Activated naive CD4-positive, alpha-beta T cell treated with anti-CD3 and anti-CD28 coated beads, Interleukin-2, amount 10 ng/mL, durations not matched to agents 7 days and 5 days (primary cell): ENCODE measurements around the gene MMP14.
"Not testable (repeated sequence)": the region's sequence is repeated elsewhere in the genome, so short reads cannot be mapped to it uniquely, and the experiment has no call there.

Experiments used
- CTCF ChIA-PET: fragments of 350-600 bp; sonication (Branson Sonifier 250); formaldehyde crosslinking; loops from one replicate; lab custom pipeline; 2021; ENCODE audit warnings: antibody characterized with exemption; lab: Charles Lee
- DNase-seq: peaks from one replicate; pipeline ENCODE4 v3.0.0-alpha.2; 2020
- H3K27ac Mint-ChIP-seq: one replicate; pipeline ENCODE4 v1.8.0; 2021; ENCODE audit warnings: mild to moderate bottlenecking, moderate library complexity, mixed read lengths
- H3K27me3 Mint-ChIP-seq: one replicate; pipeline ENCODE4 v1.8.0; 2021; ENCODE audit warnings: mild to moderate bottlenecking, mixed read lengths
- H3K36me3 Mint-ChIP-seq: one replicate; pipeline ENCODE4 v1.8.0; 2021; ENCODE audit warnings: mixed read lengths
- H3K4me1 Mint-ChIP-seq: one replicate; pipeline ENCODE4 v1.8.0; 2021; ENCODE audit warnings: mixed read lengths
- H3K4me3 Mint-ChIP-seq: one replicate; pipeline ENCODE4 v1.8.0; 2021; ENCODE audit warnings: mild to moderate bottlenecking, moderate library complexity, mixed read lengths
- H3K9me3 Mint-ChIP-seq: one replicate; pipeline ENCODE4 v1.8.0; 2021; ENCODE audit warnings: mixed read lengths

The MMP14 gene

GRCh38 chr14:22803687-22803974 lies 32.8 kb upstream of the MMP14 start:
- no peaks in the 10 kb centered on the region for H3K9me3 Mint-ChIP-seq
- CTCF ChIA-PET = no interaction called here
- H3K36me3 Mint-ChIP-seq = no peaks in the 10 kb centered on the region
- no peak overlapping the region for H3K27ac Mint-ChIP-seq
- no peak for DNase-seq
- H3K27me3 Mint-ChIP-seq = peaks cover 23% of the 10 kb centered on the region
- no peak overlapping the region for H3K4me3 Mint-ChIP-seq
- H3K4me1 Mint-ChIP-seq = no peaks in the 10 kb centered on the region

DNA sequence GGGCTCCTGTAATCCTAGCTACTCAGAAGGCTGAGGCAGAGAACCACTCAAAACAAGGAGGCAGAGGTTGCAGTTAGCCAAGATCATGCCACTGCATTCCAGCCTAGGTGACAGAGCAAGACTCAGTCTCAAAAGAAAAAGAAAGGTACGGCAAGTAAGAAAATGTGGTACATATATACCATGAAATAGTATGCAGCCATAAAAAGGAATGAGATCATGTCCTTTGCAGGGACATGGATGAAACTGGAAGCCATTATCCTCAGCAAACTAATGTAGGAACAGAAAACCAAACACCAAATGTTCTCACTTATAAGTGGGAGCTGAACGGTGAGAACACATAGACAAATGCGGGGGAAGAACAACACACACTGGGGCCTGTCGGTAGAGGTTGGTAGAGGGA lies 31.1 kb upstream of the MMP14 start:
- H3K4me3 Mint-ChIP-seq, H3K4me1 Mint-ChIP-seq, H3K27ac Mint-ChIP-seq, DNase-seq, H3K9me3 Mint-ChIP-seq, CTCF ChIA-PET, H3K36me3 Mint-ChIP-seq: not testable (repeated sequence)
- peaks cover 22% of the 10 kb centered on the region for H3K27me3 Mint-ChIP-seq

DNA sequence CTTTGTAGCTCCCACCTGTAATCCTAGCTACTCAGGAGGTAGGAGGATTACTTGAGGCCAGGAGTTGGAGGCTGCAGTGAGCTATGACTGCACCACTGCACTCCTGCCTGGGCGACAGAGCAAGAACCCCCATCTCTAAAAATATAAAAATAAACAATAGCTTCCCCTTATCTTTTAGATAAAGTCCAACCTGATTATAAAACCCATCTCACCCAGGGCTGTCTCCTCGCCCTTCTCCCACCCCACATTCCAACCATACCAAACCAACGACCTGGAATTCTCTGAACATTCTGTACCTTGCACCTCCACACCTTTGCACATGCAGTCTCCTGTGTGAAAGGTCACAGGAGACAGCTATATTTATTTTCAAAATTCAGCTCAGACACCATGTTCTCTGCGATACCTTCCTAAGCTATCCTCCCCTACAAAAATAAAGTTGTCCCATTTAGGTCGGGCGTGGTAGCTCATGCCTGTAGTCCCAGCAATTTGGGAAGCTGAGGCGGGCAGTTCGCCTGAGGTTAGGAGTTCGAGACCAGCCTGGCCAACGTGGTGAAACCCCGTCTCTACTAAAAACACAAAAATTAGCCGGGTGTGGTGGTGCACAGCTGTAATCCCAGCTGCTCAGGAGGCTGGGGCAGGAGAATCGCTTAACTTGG lies 28.8 kb upstream of the MMP14 start:
- H3K9me3 Mint-ChIP-seq = no peaks in the 10 kb centered on the region
- H3K36me3 Mint-ChIP-seq = no peaks in the 10 kb centered on the region
- peaks cover 13% of the 10 kb centered on the region for H3K27me3 Mint-ChIP-seq
- peaks cover 4% of the 10 kb centered on the region for H3K4me1 Mint-ChIP-seq
- CTCF ChIA-PET = interaction anchor here (0.5 to 0.8 kb wide), 2 partner anchors 13 to 18 kb away, joined by 3 read pairs; no protein-coding TSS in a partner anchor
- H3K4me3 Mint-ChIP-seq = no peak overlapping the region
- no peak for DNase-seq
- H3K27ac Mint-ChIP-seq = no peak overlapping the region

DNA sequence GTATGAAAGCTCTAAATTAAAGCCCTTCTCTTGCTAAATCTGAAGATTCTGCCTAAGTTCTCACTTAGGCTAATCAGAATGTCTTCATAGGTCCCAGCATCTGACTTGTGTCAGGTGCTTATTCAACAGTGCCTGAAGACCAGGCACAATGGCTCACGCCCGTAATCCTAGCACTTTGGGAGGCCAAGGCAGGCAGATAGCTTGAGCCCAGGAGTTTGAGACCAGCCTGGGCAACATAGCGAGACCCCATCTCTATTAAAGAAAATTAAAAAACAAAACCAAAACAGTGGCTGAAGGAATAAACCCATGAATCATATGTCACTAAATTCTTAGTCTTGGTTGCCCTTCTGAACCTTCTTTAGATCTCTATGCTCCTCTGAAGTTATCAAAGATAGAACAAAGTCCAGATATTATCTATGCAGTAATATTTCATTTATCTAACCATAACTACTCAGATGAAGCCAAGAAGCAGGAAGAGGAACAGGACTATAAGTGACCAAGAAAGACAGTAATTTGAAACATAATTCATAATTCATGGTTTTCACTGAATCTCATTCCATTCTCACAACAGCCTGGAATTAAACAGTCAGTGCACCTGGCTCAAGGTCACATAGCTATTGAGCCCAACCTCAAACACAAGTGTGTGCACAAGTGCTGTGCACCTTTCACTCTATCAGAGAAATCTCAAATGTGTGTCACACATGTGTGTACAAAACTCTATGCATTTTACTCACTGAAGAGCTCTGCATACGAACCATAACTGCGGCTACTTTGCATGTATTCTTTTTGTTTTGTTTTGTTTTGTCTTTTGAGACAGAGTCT lies 27.8 kb upstream of the MMP14 start:
- H3K4me3 Mint-ChIP-seq = no peak overlapping the region
- H3K4me1 Mint-ChIP-seq = peaks cover 4% of the 10 kb centered on the region
- no peaks in the 10 kb centered on the region for H3K9me3 Mint-ChIP-seq
- no peak overlapping the region for H3K27ac Mint-ChIP-seq
- H3K36me3 Mint-ChIP-seq = no peaks in the 10 kb centered on the region
- CTCF ChIA-PET = interaction anchor here (0.6 to 1.3 kb wide), 2 partner anchors 173 to 238 kb away, joined by 3 read pairs; no protein-coding TSS in a partner anchor
- peaks cover 13% of the 10 kb centered on the region for H3K27me3 Mint-ChIP-seq
- DNase-seq = no peak

GRCh38 chr14:22811722-22812121 lies 24.7 kb upstream of the MMP14 start:
- Mint-ChIP-seq H3K4me1 (peaks cover 18% of the 10 kb centered on the region), H3K27me3 (peaks cover 15% of the 10 kb centered on the region), H3K9me3 (no peaks in the 10 kb centered on the region), H3K36me3 (no peaks in the 10 kb centered on the region), H3K4me3 (no peak overlapping the region), H3K27ac (no peak overlapping the region)
- CTCF ChIA-PET = interaction anchor here (0.9 to 1.1 kb wide), 2 partner anchors 11 to 963 kb away, joined by 3 to 4 read pairs; no protein-coding TSS in a partner anchor
- DNase-seq = no peak

DNA sequence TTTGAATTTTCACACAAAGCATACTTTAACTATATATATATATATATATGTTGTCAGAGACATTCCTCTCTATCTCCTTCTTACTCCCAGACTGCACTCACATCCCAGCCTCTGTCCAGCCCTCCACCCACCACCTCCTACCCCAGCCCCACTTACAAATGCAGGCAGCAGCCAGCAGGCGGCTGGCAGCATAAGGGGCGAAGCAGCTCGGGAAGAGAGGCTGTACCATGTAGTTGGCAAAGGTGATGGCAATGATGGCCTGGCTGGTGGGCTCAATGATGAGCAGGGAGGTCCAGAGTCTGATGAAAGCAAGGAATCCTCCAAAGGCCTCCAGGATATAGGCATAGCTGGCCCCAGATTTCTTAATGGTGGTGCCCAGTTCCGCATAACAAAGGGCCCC lies 23.6 kb upstream of the MMP14 start:
- no peaks in the 10 kb centered on the region for H3K36me3 Mint-ChIP-seq
- peaks cover 18% of the 10 kb centered on the region for H3K4me1 Mint-ChIP-seq
- H3K27ac Mint-ChIP-seq = no peak overlapping the region
- no peaks in the 10 kb centered on the region for H3K9me3 Mint-ChIP-seq
- no peak overlapping the region for H3K4me3 Mint-ChIP-seq
- H3K27me3 Mint-ChIP-seq = peaks cover 15% of the 10 kb centered on the region
- CTCF ChIA-PET = interaction anchor here (1.1 to 1.5 kb wide), 3 partner anchors 40 to 964 kb away, joined by 3 to 4 read pairs (median 4); no protein-coding TSS in a partner anchor
- no peak for DNase-seq

DNA sequence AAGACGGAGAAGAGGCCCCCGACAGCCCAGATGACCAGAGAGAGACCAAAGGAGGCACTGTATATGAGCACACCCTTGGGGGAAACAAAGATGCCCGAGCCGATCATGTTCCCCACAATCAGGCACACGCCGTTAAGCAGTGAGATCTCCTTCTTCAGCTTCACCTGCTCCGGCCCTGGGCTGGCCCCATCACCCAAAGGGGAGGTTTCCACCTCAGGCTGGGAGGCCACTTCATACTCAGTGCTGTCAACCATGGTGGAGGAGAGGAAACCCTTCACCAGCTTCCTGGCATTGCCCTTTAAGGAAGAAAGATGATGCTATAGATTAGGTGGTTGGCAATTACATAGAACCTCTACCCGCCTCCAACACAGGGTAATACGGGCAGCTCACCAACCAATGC lies 23.2 kb upstream of the MMP14 start:
- Mint-ChIP-seq H3K4me3 (no peak overlapping the region), H3K36me3 (no peaks in the 10 kb centered on the region), H3K27me3 (peaks cover 16% of the 10 kb centered on the region), H3K4me1 (peaks cover 18% of the 10 kb centered on the region), H3K27ac (no peak overlapping the region), H3K9me3 (no peaks in the 10 kb centered on the region)
- CTCF ChIA-PET = interaction anchor here (1.1 to 1.5 kb wide), 2 partner anchors 40 to 50 kb away, joined by 4 read pairs; no protein-coding TSS in a partner anchor
- DNase-seq = no peak

- Mint-ChIP-seq H3K27ac (no peak overlapping the region), H3K4me3 (no peak overlapping the region), H3K27me3 (peaks cover 21% of the 10 kb centered on the region), H3K9me3 (no peaks in the 10 kb centered on the region), H3K4me1 (peaks cover 25% of the 10 kb centered on the region), H3K36me3 (no peaks in the 10 kb centered on the region)
- CTCF ChIA-PET = interaction anchor here (0.8 to 1.1 kb wide), 2 partner anchors 9 to 254 kb away, joined by 3 read pairs; no protein-coding TSS in a partner anchor
- no peak for DNase-seq
These were observed 22.0 kb upstream of the MMP14 start for GRCh38 chr14:22814373-22814772.

DNA sequence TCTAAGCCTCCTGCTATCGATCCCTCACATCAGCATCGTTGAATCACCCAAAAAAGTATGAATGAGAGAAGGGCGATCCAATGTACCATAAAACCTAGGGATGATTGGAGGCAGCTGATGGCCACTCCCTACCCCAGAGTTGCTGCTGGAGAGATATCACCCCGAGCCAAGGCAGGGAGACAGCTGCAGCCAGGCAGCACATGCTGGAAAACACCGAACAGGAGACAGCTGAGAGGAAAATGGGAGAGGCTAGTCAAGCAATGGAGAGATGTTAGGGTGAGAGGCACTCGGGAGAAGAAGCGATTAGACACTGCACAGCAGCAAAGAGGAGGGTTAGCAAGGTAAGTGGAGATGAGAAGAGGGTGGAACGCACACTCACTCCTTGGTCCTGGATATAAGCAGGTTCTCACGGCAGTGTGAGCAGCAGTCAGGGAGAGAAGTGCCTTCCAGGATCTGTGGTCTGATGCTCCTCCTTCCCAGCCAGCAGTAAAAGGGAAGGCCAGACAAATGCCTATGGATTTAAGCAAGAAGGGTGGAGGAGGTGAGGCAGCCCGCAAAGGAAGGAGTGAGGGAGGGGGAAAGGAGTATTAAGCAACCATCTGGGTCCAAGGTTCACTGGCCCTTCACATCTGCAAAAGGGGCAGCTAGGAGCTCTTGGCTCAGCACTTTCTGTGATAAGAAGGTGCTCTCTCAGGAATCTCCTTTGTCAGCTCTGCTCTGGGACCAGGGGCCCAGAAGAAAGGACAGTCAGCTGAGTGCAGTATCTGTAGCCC lies 21.3 kb upstream of the MMP14 start, which contains the start of gene SLC7A7:
Gene SLC7A7, minus strand, starts transcription at position 495 of the 773 bp plus-strand sequence. CDS start 2,037 bp downstream, outside the sequence.
- Mint-ChIP-seq H3K27me3 (peaks cover 28% of the 10 kb centered on the region), H3K27ac (no peak within 1 kb of the TSS), H3K9me3 (no peaks in the 10 kb centered on the region), H3K4me1 (peaks cover 31% of the 10 kb centered on the region), H3K36me3 (no peaks in the 10 kb centered on the region), H3K4me3 (no peak within 1 kb of the TSS)
- CTCF ChIA-PET = interaction anchor here (1.1 to 2.5 kb wide), 2 partner anchors 8 to 245 kb away, joined by 3 to 11 read pairs; no protein-coding TSS in a partner anchor
- DNase-seq = no peak

GRCh38 chr14:22819151-22819988 lies 17.0 kb upstream of the MMP14 start:
- Mint-ChIP-seq H3K4me1 (peaks cover 39% of the 10 kb centered on the region), H3K4me3 (no peak overlapping the region), H3K36me3 (no peaks in the 10 kb centered on the region), H3K27ac (no peak overlapping the region), H3K9me3 (no peaks in the 10 kb centered on the region), H3K27me3 (peaks cover 55% of the 10 kb centered on the region)
- CTCF ChIA-PET = interaction anchor here (0.6 to 10.2 kb wide), 11 partner anchors 12 to 263 kb away, joined by 3 to 224 read pairs (median 3); partner anchors contain the start of gene DAD1
- no peak for DNase-seq

DNA sequence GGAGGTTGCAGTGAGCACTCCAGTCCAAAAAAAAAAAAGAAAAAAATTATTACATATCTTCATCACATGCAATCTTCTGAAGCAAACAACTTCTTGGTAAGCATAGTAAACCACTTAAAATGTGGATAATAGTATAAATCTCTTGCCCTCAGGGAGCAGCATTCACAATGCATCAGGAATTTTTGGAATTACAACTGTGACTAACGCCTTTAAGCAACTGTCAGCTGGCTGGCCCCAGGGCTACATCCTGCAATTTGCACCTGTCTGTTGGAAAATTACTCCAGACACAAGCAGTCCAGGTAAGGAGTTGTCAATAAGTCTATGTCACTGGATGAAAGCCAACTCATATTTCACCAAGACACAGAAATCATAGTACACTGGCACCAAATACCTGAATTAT lies 15.7 kb upstream of the MMP14 start:
- H3K9me3 Mint-ChIP-seq = no peaks in the 10 kb centered on the region
- no peak overlapping the region for H3K27ac Mint-ChIP-seq
- H3K36me3 Mint-ChIP-seq = no peaks in the 10 kb centered on the region
- H3K4me3 Mint-ChIP-seq = no peak overlapping the region
- H3K4me1 Mint-ChIP-seq = peaks cover 39% of the 10 kb centered on the region
- CTCF ChIA-PET = interaction anchor here (0.5 to 10.2 kb wide), 8 partner anchors 13 to 251 kb away, joined by 3 to 224 read pairs (median 10); partner anchors contain the start of genes AJUBA and REM2
- H3K27me3 Mint-ChIP-seq = peaks cover 58% of the 10 kb centered on the region
- no peak for DNase-seq

DNA sequence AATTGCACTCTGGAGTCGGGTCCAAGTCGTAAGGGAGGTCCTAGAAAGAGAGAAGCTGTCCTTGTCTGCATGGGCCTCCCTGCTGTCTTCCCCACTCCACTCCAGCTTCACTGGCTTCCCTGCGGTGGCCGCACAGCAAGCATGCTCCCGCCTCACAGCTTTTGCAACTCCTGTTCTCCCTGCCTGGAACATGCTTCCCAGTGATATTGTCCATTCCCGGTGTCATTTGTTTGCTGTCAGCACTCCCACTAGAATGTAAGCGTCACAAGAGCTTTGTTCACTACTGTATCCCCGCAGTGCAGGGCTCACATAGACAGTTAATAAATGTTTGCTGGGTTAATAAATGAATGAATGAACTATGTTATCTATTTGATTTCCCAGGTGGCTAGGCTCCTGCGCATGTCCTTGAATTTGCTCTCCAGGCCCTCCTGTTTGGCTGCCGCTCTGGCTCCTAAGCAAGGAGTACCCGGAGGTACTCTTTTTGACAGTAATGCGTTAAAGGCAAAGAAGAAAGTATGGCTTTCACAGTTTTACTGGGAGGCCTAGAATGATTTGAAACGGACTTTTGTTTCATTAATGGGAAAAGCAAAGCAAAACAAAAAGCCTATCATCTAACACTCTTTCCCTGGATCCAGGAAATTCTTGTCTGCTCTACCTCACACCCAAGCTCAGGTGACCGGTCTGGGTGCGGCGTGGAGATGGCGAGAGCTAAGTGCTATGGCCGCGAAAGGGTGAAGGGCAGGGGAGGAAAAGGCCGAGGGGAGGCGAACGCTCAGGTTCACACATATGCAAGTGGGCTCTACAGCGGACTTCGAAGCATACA lies 15.0 kb upstream of the MMP14 start:
- DNase-seq = no peak
- H3K4me1 Mint-ChIP-seq = peaks cover 37% of the 10 kb centered on the region
- H3K27ac Mint-ChIP-seq = no peak overlapping the region
- CTCF ChIA-PET = interaction anchor here (0.5 to 10.2 kb wide), 11 partner anchors 12 to 250 kb away, joined by 3 to 224 read pairs (median 7); partner anchors contain the start of genes AJUBA and REM2
- no peaks in the 10 kb centered on the region for H3K36me3 Mint-ChIP-seq
- peaks cover 58% of the 10 kb centered on the region for H3K27me3 Mint-ChIP-seq
- H3K4me3 Mint-ChIP-seq = peak overlapping the region; percentile 26
- H3K9me3 Mint-ChIP-seq = no peaks in the 10 kb centered on the region
